Measurements from ENCODE around the gene ALK. TPM values are rescaled to one million over a fixed set of nuclear protein-coding genes. Genes with fewer than 3 reads are reported as not detected.

ALK gene
- total and polyA plus RNA-seq, 2 experiments from 2014 or later = 0.35 TPM; not detected in 1

DNA sequence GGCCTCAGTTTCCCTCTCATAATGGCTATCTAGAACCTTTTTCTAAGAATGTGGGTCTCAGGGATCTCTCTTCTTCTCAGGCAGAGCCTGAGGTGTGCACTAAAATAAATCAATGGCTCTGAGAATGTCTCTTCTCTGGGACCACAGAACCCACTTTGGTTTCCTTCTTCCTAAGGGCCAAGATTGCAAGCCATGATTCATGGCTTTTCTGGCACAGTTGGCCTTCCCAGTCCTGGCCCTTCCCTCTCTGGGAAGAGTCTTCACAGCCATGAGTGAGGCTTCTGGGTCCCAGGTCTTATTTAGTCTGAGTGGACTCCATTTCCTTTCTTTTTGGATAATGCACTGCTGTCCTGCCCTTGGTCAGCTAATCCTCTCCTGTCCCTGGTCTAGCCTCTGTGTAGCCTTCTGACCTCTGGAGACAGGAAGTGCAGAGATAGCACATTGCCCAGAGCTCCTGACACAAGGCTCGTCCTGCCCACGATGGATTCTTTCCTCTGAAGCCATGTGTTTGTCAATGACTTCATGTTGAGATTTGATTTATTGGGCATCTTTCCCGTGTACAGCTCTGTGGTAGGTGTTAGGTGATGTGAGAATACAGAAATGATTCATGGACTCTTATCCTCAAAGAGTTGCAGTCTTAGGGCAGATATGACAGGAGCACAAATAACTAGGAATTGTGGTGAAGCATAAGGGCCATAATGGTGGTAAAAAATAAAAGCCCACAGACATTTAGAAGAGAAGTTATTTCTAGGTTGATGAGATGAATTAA is 561.2 kb downstream of the ALK start:
- Mint-ChIP-seq H3K4me1 (peaks cover 2% of the 10 kb centered on the region; the same call in 1 of the 3 replicates), H3K27me3 (ENCODE audit: insufficient read depth, low read depth, poor library complexity) (peaks cover 7% of the 10 kb centered on the region), H3K9me3 (no peaks in the 10 kb centered on the region), H3K4me3 (no peak overlapping the region), H3K27ac (no peak overlapping the region), H3K36me3 (ENCODE audit: low read depth) (no peaks in the 10 kb centered on the region)
- no peaks in the 10 kb centered on the region for H4K20me1 ChIP-seq (replicated peaks; ENCODE audit: insufficient read depth)
- H3K36me3 ChIP-seq (ENCODE audit: insufficient read depth) = no peaks in the 10 kb centered on the region
- ATAC-seq (no peak), DNase-seq (ENCODE audit: low spot score) (no peak)
- no peaks in the 10 kb centered on the region for H3K27me3 ChIP-seq (ENCODE audit: insufficient read depth)
- H3K4me1 ChIP-seq (ENCODE audit: insufficient read depth) = no peaks in the 10 kb centered on the region
- no peak overlapping the region for H3K4me3 ChIP-seq
- no peak overlapping the region for H3K27ac ChIP-seq (ENCODE audit: low read depth)
- peaks cover 22% of the 10 kb centered on the region for H3K9me2 ChIP-seq (ENCODE audit: insufficient read depth)
- no peaks in the 10 kb centered on the region for H3F3A ChIP-seq (replicated peaks; ENCODE audit: low read depth)
- no peaks in the 10 kb centered on the region for H3K79me2 ChIP-seq (replicated peaks; ENCODE audit: insufficient read depth)
- H2AFZ ChIP-seq = no peak overlapping the region
- TF ChIP-seq, protein P1, sequence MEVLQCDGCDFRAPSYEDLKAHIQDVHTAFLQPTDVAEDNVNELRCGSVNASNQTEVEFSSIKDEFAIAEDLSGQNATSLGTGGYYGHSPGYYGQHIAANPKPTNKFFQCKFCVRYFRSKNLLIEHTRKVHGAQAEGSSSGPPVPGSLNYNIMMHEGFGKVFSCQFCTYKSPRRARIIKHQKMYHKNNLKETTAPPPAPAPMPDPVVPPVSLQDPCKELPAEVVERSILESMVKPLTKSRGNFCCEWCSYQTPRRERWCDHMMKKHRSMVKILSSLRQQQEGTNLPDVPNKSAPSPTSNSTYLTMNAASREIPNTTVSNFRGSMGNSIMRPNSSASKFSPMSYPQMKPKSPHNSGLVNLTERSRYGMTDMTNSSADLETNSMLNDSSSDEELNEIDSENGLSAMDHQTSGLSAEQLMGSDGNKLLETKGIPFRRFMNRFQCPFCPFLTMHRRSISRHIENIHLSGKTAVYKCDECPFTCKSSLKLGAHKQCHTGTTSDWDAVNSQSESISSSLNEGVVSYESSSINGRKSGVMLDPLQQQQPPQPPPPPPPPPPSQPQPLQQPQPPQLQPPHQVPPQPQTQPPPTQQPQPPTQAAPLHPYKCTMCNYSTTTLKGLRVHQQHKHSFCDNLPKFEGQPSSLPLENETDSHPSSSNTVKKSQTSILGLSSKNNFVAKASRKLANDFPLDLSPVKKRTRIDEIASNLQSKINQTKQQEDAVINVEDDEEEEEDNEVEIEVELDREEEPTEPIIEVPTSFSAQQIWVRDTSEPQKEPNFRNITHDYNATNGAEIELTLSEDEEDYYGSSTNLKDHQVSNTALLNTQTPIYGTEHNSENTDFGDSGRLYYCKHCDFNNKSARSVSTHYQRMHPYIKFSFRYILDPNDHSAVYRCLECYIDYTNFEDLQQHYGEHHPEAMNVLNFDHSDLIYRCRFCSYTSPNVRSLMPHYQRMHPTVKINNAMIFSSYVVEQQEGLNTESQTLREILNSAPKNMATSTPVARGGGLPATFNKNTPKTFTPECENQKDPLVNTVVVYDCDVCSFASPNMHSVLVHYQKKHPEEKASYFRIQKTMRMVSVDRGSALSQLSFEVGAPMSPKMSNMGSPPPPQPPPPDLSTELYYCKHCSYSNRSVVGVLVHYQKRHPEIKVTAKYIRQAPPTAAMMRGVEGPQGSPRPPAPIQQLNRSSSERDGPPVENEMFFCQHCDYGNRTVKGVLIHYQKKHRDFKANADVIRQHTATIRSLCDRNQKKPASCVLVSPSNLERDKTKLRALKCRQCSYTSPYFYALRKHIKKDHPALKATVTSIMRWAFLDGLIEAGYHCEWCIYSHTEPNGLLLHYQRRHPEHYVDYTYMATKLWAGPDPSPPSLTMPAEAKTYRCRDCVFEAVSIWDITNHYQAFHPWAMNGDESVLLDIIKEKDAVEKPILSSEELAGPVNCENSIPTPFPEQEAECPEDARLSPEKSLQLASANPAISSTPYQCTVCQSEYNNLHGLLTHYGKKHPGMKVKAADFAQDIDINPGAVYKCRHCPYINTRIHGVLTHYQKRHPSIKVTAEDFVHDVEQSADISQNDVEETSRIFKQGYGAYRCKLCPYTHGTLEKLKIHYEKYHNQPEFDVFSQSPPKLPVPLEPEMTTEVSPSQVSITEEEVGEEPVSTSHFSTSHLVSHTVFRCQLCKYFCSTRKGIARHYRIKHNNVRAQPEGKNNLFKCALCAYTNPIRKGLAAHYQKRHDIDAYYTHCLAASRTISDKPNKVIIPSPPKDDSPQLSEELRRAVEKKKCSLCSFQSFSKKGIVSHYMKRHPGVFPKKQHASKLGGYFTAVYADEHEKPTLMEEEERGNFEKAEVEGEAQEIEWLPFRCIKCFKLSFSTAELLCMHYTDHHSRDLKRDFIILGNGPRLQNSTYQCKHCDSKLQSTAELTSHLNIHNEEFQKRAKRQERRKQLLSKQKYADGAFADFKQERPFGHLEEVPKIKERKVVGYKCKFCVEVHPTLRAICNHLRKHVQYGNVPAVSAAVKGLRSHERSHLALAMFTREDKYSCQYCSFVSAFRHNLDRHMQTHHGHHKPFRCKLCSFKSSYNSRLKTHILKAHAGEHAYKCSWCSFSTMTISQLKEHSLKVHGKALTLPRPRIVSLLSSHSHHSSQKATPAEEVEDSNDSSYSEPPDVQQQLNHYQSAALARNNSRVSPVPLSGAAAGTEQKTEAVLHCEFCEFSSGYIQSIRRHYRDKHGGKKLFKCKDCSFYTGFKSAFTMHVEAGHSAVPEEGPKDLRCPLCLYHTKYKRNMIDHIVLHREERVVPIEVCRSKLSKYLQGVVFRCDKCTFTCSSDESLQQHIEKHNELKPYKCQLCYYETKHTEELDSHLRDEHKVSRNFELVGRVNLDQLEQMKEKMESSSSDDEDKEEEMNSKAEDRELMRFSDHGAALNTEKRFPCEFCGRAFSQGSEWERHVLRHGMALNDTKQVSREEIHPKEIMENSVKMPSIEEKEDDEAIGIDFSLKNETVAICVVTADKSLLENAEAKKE (CRISPR knock-in tag; IDR thresholded peaks at IDR 0.05) = no peak
- no peak for TF ChIP-seq POLR2AphosphoS5 (IDR thresholded peaks at IDR 0.05; ENCODE audit: low read depth)
- TF ChIP-seq NANOG (IDR thresholded peaks at IDR 0.05; ENCODE audit: borderline replicate concordance) = no peak
- TF ChIP-seq JUNB (IDR thresholded peaks at IDR 0.05; ENCODE audit: unreplicated experiment) = no peak
- H3K4me2 ChIP-seq = no peak overlapping the region

DNA sequence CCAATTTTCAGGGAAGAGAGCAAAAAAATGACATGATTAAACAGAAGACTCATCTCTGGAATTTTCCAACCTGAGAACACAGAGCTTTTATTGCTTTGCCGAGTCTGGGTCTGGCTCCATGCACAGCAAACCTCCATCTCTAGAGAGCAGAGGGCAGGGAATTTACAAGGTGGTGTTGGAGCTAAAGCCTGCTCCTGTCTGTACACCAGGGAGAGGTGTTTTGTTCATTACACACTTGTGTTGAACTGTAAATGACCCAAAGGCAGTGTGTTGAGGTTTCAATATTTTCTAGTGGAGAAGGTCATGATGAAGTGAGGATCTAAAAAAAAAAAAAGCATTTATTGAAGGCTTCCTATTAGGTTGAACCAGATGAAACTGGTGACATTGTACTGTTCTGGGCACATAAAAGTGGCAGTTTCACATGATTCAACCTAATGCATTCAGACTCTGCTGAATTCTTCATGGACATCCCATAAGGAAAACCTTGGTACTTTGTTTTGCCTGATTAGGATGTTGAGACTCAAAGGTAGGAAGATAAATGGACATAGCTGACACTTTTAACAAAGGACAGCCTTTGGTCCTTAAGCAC is 567.9 kb downstream of the ALK start:
- no peak overlapping the region for H2AFZ ChIP-seq
- no peak for TF ChIP-seq ZNF331 (CRISPR knock-in tag; IDR thresholded peaks at IDR 0.05; ENCODE audit: low read depth)
- DNase-seq (ENCODE audit: low spot score) (no peak), ATAC-seq (no peak)
- no peaks in the 10 kb centered on the region for H3K36me3 ChIP-seq (ENCODE audit: insufficient read depth)
- no peak overlapping the region for H3K27ac ChIP-seq (ENCODE audit: low read depth)
- H3F3A ChIP-seq (replicated peaks; ENCODE audit: low read depth) = no peaks in the 10 kb centered on the region
- H3K9me2 ChIP-seq (ENCODE audit: insufficient read depth) = peaks cover 6% of the 10 kb centered on the region; the same call in 1 of the 2 replicates
- Mint-ChIP-seq H3K4me3 (no peak overlapping the region), H3K27ac (no peak overlapping the region), H3K36me3 (ENCODE audit: low read depth) (no peaks in the 10 kb centered on the region), H3K4me1 (peaks cover 4% of the 10 kb centered on the region; the same call in 1 of the 3 replicates), H3K27me3 (ENCODE audit: insufficient read depth, low read depth, poor library complexity) (peaks cover 7% of the 10 kb centered on the region), H3K9me3 (no peaks in the 10 kb centered on the region)
- no peaks in the 10 kb centered on the region for H3K27me3 ChIP-seq (ENCODE audit: insufficient read depth)
- no peaks in the 10 kb centered on the region for H3K4me1 ChIP-seq (ENCODE audit: insufficient read depth)
- no peak overlapping the region for H3K4me3 ChIP-seq
- H3K79me2 ChIP-seq (replicated peaks; ENCODE audit: insufficient read depth) = no peaks in the 10 kb centered on the region
- H4K20me1 ChIP-seq (replicated peaks; ENCODE audit: insufficient read depth) = no peaks in the 10 kb centered on the region
- no peak overlapping the region for H3K4me2 ChIP-seq
